NCI-H524 treated with DMSO at 0.1 percent for 48 hours (cell line): ENCODE data around the gene RAF1.

Source experiments
- DNase-seq: peaks from one replicate; lab custom pipeline; 2025; lab: John Stamatoyannopoulos, UW

The RAF1 gene

DNA sequence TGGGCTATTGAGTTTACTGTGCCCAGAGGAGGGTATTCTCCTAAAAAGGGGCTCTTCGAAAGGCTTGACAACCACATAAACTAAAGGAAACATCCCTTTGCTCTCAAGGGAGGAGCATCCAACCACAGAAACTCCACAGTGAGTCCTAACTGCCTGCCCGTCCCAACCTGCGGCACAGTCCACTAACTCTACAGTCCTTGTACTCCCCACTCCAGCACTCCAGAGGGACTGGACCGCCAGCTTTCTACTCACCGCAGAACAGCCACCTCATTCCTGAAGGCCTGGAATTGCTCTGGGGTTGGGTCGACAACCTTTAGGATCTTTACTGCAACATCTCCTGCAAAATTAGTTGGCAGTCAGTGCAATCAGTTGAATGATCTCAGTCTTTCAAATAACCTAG lies 72.5 kb downstream of the RAF1 start:
- DNase-seq, result no peak

DNA sequence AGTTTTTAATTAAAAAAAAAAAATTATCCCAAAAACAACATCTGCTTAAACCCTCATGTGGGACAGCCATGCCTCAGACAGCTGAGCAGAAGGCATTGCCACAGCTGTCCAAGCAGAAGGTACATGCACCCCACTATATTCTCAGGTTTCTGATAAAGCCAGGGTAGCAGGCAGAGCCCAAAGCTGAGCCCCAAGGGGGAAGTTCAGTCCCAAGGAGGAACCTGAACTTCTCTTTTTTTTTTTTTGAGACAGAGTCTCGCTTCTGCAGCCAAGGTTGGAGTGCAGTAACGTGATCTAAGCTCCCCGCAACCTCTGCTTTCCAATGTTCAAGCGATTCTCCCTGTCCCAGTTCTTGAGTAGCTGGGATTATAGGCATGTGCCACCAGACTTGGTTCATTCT lies 73.8 kb downstream of the RAF1 start:
- no peak for DNase-seq

GRCh38 chr3:12588039-12589009 lies 75.6 kb downstream of the RAF1 start:
- DNase-seq, result peak; percentile 31

- no peak for DNase-seq
These were observed 77.5 kb downstream of the RAF1 start for GRCh38 chr3:12586403-12586802.

GRCh38 chr3:12585970-12586369 lies 77.9 kb downstream of the RAF1 start:
- no peak for DNase-seq

- DNase-seq, result no peak
These were observed 78.7 kb downstream of the RAF1 start for GRCh38 chr3:12585181-12585580.

DNA sequence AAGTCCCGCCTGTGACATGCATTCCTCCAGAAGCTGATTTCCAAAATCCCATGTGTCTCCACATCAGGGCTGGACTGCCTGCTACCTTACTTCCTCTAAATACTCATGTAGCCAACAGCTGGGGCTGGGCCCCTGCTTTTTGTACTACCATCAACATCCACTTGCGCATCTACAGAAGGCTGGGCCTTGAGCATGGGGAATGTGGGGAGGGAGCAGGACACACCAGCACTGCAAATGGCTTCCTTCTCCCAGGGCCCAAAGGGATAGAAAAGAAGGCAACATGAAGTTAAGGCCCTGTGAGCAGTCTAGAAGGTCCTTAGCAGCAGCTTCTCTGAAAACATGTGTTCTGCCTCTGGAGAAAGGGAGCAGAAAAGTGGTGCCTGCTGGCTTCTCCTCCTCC lies 79.8 kb downstream of the RAF1 start:
- DNase-seq, result no peak

- no peak for DNase-seq
These were observed 80.6 kb downstream of the RAF1 start for GRCh38 chr3:12583280-12583679.

DNA sequence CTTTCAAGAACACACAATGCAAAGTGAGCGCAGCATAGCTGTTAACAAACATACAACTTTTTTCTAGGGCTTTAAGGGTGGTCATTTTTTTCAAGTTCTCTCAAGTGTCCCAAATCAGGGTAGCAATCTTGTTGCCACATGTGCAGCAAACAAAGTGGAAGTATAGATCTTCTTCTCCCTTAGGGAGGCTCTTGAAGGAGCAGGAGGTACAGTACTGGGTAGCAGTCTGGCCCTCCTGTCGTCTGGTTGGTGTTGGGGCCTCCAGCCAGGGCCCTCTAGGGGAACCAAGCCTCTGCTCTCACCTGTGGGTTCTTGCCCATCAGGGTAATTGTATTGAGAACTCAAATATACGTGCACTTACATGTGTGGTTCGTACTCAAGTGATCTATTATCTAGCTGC lies 81.2 kb downstream of the RAF1 start:
- no peak for DNase-seq

DNA sequence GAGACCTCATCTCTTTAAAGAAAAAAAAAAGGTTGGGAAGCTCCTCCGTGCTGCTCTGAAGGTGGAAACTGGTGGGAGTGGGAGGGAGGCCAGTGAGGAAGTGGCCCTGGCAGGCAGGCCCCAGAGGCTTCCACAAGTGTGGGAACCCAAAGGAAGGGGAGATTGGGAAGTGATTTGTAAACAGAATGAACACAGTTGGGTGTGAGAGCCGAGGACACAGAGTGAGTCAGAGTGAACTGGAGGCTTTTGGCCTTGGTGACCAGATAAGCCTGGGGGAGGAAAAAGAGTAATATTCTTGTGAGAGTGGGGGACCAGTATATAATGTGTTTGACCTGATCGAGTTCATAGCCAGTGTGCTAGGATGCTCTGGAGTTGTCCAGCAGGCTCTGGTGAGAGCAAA lies 84.0 kb downstream of the RAF1 start:
- DNase-seq, result no peak

DNA sequence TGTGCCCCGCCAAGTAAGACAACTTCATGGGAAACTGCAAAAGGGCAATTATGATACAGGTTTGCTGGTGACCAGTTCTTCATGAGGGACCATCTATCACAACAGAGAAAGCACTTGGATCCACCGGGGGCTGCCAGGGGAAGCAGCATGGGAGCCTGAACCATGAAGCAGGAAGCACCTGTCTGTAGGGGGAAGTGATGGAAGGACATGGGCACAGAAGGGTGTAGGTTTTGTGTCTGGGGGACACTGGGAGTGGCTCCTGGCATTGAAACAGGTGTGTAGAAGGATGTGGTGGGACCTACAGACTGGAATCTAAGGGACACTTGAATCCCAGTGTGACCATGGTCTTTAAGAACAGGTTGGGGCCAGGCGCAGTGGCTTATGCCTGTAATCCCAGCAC lies 84.5 kb downstream of the RAF1 start:
- no peak for DNase-seq

DNA sequence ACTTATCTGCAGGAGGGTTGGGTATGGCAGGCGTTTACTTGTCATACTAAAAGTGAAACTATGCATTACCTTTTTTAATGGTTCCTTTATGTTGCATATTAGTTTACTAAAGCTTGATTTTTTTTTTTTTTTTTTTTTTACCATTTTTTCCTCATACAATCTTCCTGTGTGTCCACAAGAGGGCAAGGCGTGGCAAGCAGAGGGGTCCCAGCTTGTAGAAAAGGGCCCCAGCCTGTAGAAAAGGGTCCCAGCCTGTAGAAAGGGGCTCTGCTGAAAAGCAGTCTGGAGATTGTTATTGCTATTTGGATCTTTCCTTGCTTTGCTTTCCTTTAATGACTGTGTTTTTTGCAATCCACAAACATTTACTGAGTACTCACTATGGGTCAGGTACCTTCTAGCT lies 85.2 kb downstream of the RAF1 start:
- DNase-seq, result no peak

- DNase-seq, result no peak
These were observed 86.5 kb downstream of the RAF1 start for GRCh38 chr3:12577379-12577778.

DNA sequence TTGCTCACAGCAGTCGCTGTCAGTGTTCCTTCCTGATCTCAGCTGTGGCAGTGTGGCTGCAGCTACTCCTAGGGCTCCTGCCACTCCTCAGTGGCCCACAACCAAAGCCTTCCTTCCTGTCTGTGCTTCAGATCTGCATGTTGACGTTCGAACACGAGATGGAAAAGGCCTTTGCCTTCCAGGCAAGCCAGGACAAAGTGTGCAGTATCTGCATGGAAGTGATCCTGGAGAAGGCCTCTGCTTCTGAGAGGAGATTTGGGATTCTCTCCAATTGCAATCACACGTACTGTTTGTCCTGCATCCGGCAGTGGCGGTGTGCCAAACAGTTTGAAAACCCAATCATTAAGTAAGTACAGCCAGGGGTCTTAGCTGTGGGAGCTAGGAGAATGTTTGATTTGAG lies 89.3 kb downstream of the RAF1 start:
- DNase-seq, result no peak

DNA sequence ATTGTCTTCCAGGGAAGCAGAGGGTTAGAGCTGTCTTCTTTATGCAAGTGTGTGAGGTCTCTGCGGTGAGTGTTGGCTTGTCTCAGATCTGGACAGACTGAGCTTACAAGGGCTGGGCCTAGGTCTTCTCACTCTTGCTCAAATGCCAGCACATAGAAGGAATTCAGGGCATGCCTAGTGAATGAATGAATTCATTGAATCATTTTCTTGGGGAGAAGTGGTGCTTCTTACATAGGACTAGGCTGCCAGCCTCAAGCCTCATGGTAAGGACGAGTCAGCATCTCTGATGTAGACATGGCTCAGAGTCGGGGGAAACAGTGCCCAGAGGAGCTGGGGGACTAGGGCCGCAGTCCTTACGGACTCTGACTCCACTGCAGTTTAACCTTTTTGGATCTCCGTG lies 89.8 kb downstream of the RAF1 start:
- no peak for DNase-seq

DNA sequence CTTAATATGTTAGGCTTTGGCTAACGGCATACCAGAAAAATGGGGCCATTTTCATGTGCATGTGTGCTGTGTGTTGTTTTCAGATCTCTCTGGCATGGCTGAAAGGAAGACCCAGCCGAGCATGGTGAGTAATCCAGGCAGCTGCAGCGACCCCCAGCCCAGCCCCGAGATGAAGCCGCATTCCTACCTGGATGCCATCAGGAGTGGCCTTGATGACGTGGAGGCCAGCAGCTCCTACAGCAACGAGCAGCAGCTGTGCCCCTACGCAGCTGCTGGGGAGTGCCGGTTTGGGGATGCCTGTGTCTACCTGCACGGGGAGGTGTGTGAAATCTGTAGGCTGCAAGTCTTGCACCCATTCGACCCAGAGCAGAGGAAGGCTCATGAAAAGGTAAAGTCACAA lies 91.9 kb downstream of the RAF1 start:
- no peak for DNase-seq

DNA sequence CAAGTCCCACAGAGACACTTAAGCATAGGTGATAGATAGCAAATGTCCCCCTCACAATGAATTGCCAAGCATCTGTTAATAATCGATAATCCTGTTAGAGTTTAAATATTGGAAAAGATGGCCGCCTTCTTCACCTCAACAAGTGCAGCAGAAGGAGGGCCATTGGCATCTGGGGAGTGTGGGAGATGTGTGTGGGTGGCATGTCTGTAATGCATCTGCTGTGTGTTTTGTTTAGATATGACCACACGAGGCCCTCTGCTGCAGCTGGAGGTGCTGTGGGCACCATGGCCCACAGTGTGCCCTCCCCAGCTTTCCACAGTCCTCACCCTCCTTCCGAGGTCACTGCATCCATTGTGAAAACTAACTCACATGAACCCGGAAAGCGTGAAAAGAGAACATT lies 94.1 kb downstream of the RAF1 start:
- no peak for DNase-seq

- DNase-seq, result no peak
These were observed 95.2 kb downstream of the RAF1 start for GRCh38 chr3:12568747-12569146.

GRCh38 chr3:12566976-12567375 lies 96.9 kb downstream of the RAF1 start:
- no peak for DNase-seq

- DNase-seq, result no peak
These were observed 101.5 kb downstream of the RAF1 start for GRCh38 chr3:12562451-12562850.

DNA sequence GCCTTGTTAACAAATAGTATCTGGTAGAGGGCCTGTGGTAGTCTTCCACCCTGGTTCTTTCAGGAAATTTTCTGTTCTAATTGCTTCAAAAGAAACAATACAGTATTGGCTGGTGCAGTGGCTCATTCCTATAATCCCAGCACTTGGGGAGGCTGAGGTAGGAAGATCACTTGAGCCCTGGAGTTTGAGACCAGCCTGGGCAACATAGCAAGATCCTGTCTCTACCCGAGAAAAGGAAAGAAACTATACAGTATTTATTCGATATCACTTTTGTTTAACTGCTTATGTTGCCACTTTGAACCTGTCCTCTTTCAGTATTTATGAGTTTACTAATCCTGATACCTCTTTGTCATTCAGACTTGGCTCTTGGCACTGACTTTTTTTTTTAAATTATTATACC lies 102.5 kb downstream of the RAF1 start:
- no peak for DNase-seq

GRCh38 chr3:12560505-12561190 lies 103.3 kb downstream of the RAF1 start:
- DNase-seq, result no peak

DNA sequence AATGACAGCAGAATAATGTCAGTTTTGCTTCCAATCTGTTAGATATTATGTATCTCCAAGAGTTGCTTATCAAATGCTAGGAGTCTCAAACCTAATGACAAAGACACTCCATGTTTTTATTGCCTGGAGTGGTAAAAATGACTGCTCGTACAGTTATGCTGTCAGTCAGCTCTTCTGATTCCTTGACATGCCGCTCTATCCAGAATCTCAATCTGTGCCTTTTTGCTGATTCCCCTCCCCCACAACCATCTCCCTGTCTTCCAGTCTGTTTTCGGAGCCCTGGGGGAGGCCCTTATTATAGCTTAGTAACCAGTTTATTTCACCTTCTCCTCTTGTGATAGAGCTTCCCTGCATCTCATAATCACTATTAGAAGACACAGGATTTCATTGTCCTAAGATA lies 104.4 kb downstream of the RAF1 start:
- no peak for DNase-seq

DNA sequence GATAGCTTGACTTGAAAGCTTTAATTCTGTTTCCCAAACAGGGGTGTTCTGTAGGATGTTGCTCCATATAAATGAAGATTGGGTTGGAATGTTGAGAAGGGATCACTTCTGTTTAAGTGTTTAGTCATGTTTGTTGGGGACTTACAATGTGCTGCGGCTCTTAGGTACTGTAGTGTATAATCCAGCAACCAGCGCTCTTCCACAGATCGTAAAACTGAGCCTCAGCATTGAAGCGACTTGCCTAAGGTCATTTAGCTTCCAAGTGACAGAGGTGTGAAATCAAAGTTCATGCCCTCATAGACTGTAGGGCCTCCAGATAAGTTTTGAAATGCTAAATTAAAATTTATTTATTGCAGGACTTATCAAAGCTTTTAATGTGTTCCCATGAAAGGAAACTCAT lies 105.2 kb downstream of the RAF1 start:
- no peak for DNase-seq
